Central memory CD4-positive, alpha-beta T cell (primary cell): ENCODE measurements around the gene PLA2G4E.

ENCODE experiments used
- DNase-seq: peaks from one replicate; pipeline ENCODE4 v3.0.0; 2022

PLA2G4E gene

DNA sequence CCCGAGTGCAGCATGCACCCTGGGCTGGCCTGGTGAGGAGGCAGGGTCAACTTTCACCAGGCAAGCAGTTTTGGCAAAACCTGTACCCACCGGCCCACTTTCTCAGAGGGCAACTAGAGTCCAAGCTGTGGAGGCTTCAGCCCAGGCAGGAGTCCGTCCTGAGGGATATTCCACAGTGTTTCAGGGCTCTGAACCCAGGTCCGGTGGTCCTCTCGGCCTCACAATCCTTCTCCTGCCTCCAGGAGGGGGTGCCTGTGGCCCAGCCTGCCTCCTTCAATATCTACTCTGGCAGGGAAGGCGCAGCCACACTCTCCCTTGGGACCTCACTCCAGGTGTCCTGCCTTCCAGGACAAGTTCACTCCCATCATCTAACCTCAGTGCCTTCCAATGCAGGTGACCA, 3.9 kb downstream of the PLA2G4E start:
- no peak for DNase-seq

DNA sequence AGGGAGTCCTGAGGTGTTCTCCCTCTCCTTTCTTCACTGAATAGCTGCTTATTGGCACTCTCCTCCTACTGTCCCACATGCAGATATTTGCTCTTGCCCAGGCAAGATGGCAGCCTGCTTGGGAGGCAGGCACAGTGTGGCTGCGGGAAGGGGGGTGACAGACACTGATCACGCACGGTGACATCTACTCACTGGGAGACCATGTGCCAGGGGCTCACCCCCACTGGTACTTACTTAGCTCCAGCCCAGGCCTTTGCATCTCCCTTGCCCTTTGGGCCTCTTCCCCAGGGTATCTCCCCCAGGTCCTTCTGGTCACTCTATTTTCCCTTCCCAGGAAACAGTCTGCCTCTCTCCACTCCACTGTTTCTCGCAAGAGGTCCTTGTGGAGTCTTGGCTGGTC, 6.4 kb downstream of the PLA2G4E start:
- no peak for DNase-seq

- no peak for DNase-seq
These were observed 7.8 kb downstream of the PLA2G4E start for GRCh38 chr15:42012928-42013482.

GRCh38 chr15:42012241-42012640, 8.6 kb downstream of the PLA2G4E start:
- no peak for DNase-seq

GRCh38 chr15:42011074-42011473, 9.8 kb downstream of the PLA2G4E start:
- DNase-seq: no peak

DNA sequence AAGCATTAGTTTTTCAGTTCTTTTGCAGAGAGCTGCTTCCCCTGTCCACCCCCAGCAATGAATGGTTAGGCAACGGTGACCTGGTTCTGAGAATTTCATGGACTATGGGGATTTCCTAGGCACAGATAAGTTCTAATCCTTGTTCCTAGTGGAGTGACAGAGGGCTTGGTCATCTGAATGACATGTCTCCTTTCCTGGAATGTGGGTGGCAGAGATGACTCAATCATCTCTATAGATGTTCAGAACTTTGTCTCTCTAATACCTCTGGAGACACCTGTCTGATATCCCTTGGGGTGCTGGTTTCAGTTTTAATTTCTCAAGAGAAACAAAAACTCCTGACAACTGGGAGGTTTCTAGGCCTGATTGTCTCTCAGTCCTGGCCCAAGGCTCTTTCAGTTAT, 10.4 kb downstream of the PLA2G4E start:
- no peak for DNase-seq

- no peak for DNase-seq
These were observed 11.4 kb downstream of the PLA2G4E start for GRCh38 chr15:42009474-42009873.

DNA sequence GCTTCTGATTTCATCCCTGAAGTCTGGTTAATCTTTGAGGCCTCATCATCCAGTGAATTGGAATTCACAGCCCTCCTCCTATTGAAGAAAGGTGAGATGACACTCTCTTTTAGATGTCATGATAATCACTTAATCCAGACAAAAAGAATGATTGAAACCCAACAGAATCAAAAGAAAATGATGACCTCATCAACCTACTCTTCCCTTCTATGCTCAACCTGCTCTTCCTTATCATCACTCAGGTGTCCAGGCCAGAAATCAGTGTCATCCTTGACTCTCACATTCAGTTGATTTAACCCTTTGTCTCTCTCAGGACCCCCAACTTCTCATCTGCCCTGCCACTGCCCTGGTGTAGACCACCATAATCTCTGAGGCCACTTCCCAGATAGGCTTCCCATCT, 11.8 kb downstream of the PLA2G4E start:
- DNase-seq: no peak

GRCh38 chr15:42007386-42007785, 13.5 kb downstream of the PLA2G4E start:
- DNase-seq: no peak

DNA sequence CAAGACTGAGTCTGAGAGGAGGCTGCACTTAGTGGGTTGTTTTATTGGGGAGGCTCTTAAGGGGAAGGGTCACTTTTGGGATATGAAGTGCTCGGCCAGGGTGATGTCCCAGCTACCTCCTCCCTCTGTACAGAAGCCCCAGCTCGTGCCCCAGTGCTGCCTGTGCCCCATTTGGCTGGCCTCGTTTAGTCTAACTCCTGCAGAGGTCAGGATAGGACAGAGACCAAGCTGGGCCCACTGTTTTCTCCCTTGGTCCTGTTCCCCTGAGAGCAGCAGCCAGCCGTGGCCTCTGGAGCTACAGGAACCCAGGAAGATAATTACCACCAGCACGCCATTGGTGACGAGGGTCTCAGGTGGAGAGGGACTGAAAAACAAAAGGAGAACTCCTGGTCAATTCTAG, 18.5 kb downstream of the PLA2G4E start:
- no peak for DNase-seq

DNA sequence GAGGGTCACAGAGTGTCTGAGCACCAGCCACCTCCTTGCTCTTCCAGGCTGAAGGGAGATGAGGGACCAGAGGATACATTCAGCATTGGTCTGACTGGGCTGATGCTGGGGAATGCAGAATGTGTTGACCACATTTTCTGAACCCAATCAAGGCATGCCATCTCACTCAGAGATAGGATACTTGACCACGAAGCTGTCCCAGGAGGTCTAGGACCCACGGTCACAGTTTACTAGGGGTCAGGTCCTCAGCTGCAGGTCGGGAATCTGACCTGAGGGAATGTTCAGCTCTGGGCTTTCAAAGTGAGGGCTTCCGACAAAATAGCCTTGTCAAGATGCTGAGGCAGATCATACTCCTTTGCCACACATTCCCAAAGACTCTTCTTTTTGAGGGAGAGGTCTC, 19.6 kb downstream of the PLA2G4E start:
- no peak for DNase-seq

GRCh38 chr15:41999290-42000285, 21.3 kb downstream of the PLA2G4E start:
- no peak for DNase-seq

DNA sequence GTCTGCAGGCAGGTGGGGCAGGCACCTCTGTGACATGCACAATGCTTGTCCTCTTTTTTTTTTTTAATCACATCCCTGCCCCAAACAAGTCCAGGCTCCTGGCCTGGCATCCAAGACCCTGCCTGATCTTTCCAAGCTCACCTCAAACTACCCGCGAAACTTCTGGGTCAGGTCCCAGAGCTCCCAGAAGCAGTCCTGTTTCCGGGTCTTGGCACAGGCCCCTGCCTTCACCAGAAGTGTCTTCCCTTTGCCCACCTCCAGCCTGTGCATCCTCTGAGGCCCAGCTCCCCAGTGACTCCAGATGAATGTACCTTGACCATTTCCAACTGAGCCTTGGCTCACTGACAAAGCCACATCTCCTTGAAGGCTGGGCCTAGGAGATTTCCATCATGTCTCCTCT, 23.0 kb downstream of the PLA2G4E start:
- no peak for DNase-seq

DNA sequence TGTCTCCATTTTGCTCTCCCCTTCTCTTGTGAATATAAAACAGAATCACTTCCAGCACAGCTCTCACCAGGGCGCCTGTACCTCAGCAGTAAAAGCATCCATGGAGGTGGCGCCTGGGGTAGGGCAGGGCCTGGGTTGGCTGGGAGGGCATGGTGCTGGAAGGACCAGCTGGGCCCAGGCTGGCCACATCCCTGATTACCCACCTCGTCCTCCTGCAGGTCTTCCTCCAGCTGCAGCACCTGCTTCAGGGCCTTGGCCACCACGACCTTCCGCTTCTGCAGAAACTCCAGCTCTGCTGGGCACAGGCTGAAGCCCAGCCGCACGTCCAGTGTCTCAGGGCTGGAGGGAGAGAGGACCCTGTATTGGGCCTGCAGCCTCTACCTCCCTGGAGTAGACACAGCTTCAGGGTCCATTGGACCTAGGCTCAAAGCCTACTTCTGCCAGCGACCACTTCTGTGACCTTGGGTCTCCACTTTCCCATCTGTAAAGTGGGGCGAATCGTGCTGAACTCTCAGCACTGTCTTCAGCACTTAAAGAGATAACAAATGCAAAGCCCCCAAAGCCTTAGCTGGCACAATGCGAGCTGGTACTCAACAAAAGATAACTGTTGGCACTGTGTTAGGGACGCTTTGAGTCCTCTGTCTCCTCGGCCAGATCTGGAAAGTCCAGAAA, 23.8 kb downstream of the PLA2G4E start:
- no peak for DNase-seq

- no peak for DNase-seq
These were observed 24.5 kb downstream of the PLA2G4E start for GRCh38 chr15:41996376-41996775.

DNA sequence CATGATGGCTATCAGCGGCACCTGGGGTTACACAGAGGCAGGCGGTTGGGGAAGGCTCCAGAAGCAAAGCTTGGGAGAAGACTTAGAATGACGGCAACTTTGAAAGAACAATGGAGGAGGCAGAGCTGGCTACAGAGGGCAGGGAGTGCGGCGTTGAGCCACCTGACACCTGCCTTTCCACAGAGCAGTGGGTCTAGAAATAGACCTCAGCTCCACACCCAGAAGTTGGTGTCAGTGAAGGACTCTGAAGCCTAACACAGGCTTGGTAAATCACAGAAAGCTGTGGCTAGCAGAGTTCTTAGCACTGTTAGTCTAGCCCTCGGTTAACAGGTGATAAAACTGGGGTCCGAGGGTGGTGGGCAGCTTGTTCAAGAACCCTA, 25.4 kb downstream of the PLA2G4E start:
- no peak for DNase-seq

DNA sequence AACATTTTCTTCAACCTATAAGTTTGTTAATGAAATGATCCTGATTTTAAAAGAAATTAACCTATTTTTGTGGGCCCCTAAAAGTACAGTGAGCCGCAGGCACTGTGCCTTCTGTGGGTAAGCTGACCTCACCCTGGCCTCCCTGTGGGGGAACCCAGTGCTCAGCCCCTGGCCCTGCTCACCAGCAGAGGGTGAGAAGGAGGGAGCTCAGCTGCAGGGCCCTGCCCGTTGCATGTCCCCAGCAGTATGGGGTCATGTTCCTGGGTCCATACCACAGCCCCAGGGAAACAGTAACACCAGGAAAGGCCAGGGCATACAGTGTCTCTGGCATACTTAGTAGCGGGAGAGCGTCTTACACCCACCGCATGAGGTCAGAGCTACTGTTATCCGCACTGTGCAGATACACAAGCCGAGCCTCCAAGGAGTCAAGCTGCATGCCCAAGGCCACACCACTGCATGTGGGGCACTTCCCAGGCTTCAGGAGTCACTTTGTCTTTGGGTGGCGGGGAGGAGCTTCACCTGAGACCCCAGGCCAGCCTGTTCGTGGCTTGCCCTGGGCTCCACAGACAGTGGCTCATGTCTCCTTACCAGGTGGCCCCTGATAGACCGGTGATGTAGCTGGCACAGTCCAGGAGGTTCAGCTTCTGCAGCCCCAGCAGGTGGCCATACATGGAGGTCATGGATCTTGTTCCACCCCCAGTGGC, 25.9 kb downstream of the PLA2G4E start:
- DNase-seq: no peak

DNA sequence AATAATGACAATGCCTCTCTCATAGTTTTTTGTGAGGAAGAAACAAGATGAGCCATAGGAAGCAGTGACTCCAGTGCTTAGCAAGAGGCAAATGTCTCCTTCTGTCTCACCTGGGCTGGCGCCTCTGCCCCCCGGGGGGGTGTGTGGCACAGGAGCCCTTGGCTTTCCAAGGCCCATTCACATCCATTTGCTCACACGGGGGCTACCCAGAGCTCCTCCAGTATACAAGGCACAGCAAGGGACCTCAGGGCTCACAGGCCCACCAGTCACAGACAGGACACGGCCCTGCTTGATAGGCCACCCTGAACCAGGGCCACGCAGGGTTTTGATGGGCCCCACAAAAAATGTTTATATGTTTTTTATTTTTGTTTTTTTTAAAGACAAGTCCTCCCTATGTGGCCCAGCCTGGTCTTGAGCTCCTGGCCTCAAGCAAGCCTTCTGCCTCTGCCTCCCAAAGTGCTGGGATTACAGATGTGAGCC, 26.6 kb downstream of the PLA2G4E start:
- no peak for DNase-seq

DNA sequence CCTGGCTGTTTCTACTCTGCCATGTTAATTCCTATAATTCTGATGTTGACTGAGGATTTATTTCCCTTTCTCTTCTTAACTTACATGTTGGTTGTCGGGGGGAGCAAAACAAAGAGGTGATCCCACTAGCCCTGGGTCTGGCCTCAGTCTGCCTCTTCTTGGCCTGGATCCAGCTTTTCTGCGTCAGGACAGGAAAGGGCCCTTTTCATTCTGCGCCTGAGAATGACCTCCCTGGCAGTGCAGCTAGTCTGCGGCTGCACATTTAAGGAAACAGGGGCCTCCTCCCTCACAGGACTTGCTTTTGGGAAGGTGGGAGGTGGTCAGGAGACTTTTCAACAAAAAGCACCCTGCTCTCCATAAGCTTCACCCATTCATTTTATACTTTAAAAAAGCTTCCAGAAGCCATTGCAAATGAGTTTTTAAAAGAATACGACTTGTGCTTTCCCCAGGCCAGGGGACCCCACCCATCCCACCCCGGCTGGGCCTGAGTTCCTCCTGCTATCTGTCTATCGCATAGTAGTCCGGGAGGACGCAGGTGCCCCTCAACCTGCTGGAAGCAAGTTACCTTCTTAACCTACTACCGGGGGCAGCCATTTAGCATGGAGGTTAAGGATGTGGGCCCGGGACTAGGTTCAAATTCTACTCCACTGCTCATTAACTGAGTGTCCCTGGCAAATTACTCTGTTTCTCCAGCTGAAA, 27.2 kb downstream of the PLA2G4E start:
- no peak for DNase-seq

DNA sequence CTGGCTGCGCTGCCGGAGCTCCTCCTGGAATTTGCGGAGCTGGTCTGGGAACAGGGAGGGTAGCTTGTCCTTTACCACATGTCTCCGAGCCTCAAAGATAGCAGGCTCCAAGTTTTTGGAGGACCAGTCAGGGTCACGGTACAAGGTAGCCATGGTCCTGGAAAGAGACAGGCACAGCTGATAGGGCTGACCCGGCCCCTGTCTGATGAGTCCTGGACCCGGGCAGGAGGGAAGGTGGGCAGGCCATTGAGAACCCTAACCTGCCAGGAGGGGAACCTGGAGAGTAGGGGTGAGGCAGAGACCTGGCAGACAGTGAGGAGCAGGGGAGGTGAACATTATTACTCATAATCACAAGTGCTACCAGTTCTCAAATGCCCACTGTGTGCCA, 28.0 kb downstream of the PLA2G4E start:
- DNase-seq: no peak

DNA sequence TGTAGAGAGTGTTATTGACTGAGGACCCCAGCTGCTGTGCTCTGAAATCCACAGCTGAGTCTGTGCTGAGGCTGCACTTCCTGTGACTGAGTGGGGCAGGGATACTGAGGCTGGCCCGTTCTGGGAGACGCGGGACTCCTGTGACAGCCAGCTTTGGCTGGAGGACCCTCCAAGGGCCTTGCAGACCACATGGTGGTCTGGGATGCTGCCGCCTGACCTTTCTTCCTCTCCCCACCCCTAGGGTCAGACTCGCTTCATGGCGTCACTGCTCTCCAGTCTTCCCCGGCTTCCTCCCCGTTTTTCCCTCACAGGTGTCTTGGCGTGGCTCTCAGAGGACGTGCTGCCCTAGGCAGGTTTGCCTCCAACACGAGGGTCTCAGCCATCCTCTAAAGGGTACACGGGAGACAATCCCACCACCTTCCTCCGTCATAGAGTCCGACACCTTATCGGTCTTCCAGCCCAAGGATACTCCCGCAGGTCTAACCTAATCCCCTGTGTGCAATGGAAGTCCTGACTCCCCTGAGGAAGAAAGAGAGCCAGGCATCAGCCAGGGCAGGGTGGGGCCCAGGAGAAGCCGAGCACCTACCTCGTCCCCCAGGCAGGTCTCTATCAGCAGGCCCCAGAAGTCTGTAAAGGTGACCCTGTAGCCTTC, 28.6 kb downstream of the PLA2G4E start:
- DNase-seq: no peak

DNA sequence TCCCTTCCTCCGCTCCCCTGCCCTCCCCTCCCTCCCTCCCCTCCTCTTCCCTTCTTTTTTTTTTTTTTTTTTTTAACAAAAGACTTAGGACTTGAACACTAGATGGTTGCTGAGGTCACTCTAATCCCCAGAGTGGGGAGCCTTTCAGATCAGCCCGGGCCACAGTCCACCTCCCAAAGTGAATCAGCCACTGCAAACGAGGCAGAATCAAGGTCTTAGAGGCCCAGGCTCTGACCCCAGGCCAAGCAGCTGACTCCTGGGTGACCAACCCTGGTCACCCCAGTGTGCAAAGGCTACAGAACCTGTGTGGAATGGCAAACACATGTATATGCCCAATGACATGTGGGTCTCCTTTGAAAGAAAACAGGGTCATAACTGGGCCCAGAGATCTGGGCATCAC, 30.2 kb downstream of the PLA2G4E start:
- DNase-seq: no peak
